ENCODE data around the gene ASXL1.
"Not testable (repeated sequence)": the region's sequence is repeated elsewhere in the genome, so short reads cannot be mapped to it uniquely, and the experiment has no call there.

The ASXL1 gene

DNA sequence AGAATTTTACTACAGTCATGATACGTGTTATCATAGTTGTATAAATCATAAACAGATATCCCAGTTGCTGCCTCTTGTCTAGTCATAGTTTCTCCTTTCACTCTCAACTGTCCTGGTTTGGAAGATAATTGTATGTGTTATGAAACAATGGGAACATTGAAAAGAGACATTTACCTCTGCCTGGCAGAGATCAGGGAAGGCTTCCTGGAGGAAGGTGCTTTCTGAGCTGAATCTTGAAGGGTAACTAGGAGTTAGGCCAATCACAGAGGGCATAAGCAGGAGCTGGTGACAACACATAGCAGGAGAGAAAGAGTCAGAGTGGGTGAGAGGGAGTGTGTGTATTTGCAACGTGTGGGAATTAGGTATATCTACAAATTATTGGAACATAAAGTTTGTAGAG lies 5.4 kb downstream of the ASXL1 start:
- no peak for DNase-seq

DNA sequence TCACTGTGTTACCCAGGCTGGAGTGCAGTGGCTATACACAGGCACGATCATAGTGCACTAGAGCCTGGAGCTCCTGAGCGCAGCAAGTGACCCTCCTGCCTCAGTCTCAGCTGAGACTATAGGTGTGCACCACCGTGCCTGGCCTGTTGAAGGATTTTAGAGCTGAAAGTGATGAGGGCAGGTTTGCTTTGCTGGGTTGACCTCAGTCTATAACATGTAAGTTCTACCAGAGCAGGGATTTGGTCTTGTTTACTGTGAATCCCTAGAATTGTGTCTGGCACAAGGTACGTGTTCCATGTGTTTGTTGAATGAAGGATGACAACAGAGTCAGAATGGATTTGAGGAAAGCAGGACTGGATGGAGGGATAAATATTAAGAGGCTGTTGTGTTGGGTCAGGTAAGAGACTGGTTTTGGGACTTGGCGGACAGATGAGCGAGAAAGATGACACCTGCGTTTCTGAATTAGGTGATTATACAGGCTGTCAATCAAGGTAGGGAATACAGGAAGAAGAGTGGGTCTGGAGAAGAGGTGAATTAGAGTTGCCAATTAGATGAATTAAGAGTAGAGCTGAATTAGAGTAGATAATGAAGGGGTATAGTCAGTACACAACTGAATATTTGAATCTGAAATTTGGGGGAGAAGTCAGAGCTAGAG lies 6.5 kb downstream of the ASXL1 start:
- no peak for DNase-seq

DNA sequence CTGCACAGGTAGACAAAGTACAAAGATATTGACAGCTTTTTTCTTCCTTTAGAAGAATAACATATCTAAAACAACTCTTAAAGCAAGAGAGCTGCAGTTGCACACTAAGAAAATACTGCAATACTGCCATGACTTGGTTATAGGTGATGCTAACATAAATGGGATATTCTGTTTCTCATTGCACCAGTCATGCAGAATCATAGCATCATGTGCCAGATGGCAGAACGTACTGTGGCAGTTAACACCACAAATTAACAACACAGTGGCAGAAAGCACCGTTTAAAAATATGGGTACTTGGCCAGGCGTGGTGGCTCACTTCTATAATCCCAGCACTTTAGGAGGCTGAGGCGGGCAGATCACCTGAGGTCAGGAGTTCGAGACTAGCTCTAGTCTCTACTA lies 7.4 kb downstream of the ASXL1 start:
- DNase-seq, result no peak

DNA sequence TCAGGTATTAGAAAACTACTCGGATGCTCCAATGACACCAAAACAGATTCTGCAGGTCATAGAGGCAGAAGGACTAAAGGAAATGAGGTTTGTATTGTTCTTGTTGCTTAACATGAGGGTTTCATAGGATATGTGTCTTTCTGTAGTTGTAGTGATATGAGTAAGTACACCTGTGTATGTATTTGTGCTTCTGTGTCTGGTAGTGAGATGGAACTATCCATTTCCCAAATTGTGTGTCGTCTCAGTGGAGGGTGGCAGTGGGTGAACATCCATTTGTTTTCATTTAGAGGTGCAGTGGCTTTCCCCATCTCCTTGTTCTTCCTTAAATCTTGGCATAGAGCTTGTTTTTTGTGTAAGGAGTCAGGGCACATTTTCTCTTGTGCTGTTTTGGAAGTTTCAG lies 8.2 kb downstream of the ASXL1 start:
- no peak for DNase-seq

DNA sequence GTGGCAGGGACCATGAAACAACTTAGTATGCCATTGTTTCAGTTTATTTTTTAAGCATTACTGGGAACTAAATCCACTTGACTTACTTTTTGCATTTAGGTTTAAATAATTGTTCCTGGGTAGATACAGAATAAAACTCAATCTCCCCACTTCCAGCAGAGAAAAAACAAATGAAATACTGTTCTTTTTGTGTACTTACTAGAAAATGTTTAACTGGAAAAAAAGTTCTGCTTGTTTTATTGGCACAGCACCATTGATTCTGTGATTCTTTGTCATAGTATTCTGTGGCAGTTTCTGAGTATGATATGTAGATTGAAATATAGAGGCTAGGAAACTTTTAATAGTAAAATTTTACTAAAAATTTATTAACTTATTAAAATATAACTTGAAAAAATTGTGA lies 10.2 kb downstream of the ASXL1 start:
- DNase-seq, result no peak

DNA sequence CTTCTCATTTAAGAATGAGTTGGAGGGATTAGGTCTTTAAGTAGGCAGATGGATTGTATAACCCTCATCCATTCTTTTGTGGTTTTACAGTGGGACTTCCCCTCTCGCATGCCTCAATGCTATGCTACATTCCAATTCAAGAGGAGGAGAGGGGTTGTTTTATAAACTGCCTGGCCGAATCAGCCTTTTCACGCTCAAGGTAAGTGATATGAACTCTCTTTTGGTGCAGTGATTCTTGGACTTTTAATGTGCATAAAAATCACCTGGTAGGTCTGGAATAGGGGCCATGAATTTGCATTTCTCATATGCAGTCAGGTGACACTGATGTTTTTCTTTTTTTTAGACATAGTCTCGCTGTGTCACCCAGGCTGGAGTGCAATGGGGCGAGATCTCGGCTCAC lies 10.8 kb downstream of the ASXL1 start:
- peak in 3 of 4 experiments; percentile 34 to 49 (median 37) for DNase-seq

DNA sequence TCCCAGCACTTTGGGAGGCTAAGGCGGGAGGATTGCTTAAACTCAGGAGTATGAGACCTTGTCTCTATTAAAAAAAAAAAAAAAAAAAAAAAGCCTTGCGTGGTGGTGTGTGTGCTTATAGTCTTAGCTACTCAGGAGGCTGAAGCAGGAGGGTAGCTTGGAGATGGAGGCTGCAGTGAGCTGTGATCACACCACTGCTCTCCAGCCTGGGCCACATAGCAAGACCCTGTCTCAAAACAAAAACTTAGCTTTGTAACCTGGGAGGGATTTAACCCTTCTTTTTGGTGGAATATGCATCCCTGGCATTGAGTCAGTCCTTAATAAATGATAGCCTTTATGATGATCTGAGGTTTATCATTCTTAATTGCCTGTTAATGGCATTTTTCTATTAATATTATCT lies 12.8 kb downstream of the ASXL1 start:
- no peak for DNase-seq

DNA sequence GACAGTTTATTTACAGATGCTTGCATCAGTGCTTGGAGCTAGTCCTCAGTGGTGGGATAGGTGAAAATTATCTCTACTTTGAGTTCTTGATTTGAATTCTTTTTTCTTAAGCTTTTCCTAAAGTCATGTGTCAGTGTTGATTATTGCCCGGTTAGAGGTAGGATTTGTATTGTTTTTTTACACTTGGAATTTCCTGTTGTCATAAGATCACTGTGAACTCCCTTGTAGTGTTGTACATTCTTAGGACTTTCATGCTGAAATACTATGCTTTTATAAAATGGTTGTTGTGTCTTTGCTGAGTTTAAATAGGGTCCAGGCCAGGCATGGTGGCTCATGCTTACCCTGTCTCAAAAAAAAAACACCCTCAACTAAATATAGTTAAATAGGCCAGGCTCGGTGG lies 20.3 kb downstream of the ASXL1 start:
- no peak for DNase-seq

DNA sequence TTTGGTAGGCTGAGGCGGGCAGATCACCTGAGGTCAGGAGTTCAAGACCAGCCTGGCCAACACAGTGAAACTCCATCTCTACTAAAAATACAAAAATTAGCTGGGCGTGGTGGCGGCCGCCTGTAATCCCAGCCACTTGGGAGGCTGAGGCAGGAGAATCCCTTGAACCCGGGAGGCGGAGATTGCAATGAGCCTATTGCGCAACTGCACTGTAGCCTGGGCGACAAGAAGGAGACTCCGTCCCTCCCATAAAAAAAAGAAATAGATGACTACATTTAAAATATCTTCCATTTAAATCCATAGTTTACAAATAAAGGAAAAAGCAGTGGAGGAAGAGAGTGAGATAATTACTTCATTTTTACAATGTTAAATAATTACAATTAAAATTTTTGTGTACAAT lies 21.9 kb downstream of the ASXL1 start:
- DNase-seq, result not testable (repeated sequence)

DNA sequence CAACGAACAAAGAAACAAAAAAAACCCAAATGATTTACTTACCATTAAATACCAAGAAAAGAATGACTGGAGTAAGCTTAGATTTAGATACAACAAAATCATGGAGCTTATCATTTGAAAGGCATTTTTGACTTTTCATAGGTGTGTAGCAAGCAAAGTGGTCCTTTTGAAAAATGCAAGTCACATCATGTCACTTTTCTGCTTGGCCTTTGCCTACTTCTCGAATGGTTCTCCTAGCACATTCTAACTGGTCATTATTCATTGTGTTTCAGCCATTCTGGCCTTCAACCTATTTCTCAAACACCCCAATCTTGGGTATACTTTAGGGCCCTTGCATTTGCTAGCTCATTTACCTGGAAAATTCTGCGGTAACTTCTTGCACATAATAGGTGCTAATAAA lies 22.6 kb downstream of the ASXL1 start:
- DNase-seq, result no peak

DNA sequence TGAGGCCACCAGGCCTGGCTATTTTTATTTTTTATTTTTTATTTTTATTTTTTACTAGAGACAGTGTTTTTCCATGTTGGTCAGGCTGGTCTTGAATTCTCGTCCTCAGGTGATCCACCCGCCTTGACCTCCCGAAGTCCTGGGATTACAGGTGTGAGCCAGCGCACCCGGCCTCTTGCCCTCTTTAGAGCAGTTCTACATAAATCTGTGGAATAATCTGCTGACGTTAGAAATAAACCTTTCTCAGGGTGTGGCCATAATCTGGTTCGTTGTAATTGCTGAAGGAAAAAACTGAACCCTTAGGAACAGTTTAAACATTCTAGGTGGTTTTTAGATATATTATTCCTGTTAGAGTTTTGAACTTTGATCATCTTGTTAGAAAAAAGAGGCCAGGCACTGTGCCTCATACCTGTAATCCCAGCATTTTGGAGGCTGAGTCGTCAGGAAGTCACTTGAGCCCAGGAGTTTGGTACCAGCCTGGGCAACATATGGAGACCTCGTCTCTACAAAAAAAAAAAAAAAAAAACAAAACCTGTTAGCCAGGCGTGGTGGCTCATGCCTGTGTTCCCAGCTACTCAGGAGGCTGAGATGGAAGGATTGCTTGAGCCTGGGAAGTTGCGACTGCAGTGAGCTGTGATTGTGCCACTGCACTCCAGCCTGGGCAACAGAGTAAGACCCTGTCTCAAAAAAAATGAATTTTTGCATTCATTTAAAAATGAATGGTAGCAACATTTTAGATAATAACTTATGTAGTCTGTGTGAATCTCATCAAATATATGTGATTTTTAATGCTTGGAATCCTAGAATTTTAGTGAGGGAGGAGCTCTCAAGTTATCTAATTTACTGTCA lies 24.2 kb downstream of the ASXL1 start:
- DNase-seq, result no peak

DNA sequence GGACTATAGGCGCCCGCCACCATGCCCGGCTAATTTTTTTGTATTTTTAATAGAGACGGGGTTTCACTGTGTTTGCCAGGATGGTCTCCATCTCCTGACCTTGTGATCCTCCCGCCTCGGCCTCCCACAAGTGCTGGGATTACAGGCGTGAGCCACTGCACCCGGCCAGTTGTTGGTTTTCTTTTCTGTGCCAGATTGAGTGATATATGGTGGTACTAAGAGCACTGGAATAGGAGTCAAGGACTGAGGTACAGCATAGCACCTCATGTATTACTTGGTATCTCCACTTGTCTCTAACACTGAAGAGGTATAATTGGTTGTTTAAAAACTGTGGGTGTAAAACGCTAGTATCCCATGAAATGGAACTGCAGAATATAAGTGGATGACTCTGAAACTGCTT lies 25.3 kb downstream of the ASXL1 start:
- not testable (repeated sequence) for DNase-seq

DNA sequence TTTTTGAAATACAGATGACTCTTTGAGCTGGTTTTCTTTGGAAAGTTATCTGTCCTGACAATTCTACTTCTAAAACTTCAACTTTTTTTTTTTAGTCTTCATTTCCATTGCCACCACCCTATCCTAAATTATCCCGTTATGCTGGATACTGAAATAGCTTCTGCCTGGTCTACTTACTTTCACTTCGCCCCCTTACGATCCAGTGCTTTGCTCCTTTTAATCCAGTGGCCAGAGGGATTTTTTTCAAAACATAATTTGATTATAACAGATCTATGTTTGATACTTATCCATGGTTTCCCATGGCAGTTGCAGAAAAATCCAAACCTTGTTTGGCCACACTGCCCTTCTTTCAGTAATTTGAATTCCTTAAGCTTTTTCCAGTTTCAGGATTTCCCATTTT lies 27.4 kb downstream of the ASXL1 start:
- no peak for DNase-seq

DNA sequence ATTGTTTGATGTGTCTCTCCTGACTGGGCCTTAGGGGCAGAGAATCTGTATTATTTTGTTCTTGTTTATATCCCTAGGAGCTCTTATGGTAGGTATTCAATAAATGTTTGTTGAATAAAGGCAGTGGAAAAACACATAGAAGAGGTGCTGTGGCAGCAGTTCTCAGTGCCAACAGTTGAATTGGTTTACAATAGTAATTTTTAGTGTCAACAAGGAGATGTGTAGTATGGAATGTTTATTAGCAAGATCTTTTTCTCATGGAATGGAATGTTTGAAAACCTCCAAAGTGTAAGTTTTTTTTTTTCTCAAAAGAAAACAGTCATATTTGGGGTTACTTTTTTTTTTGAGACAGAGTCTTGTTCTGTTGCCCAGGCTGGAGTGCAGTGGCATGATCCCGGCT lies 28.0 kb downstream of the ASXL1 start:
- no peak for DNase-seq

DNA sequence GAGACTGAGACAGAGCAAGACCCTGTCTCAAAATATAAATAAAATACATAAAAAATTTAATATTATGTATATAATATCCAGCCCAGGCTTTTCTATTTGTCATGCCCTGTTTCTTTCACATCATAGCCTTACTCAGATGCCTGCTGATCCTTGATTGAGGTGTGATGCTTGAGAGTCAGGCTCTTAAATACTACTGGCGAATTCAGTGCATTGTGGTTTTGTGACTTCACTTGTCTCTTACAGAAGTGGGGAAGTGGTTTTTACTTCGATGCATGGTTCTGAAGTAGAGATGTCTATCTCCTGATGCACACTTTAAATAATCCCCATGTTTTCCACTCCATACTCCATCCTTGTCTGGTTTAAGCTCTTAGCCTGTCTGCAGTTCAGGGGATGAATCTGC lies 29.1 kb downstream of the ASXL1 start:
- DNase-seq, result peak; percentile 5 to 37 (median 20)

DNA sequence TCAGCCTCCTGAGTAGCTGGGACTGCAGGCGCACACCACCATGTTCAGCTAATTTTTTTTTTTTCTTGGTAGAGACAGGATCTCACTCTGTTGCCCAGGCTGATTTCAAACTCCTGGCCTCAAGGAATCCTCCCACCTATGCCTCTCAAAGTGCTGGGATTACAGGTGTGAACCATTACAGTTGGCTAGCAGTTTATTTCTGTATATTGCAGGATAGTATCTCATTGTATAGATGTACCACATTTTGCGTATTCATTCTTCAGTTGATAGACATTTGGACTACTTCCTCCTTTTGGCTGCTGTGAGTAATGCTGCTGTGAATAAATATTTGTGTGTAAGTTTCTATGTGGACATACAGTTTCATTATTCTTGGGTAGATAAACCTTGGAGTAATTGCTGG lies 32.9 kb downstream of the ASXL1 start:
- DNase-seq, result peak; percentile 12 to 71 (median 44)

DNA sequence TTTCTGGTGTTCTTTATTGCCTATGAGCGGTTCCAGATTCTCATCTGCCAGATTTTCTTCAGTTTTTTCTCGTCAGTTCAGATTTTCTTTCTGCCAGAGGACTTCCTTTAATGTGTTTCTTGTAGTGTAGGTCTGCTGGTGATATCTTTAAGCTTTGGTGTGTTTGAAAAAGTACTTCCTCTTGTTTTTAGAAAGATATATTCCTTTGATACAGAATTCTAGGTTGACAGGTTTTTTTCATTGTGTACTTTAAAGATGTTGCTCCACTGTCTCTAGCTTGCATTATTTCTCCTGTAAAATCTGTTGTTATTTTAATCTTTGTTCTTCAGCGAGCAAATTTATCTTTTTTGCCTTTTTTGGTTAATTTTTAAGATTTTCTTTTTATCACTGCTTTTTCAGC lies 36.9 kb downstream of the ASXL1 start:
- no peak for DNase-seq

DNA sequence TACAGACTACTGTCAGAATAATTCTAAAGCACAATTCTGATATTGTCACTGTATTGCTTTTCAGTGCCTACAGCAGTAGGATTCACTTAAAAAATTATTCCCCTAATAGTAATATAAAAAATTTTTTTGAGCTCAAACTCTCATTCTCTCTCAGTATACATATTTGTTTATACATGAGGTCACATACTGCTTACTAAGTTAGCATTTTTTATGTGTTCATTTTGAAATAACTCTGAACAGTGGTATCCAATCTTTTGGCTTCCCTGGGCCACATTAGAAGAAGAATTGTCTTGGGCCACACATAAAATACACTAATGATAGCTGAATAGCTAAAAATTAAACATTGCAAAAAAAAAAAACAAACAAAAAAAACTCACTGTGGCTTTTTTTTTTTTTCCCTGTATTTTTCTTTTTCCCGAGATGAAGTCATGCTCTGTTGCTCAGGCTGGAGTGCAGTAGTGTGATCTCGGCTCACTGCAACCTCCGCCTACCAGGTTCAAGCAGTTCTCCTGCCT lies 38.6 kb downstream of the ASXL1 start:
- no peak for DNase-seq

DNA sequence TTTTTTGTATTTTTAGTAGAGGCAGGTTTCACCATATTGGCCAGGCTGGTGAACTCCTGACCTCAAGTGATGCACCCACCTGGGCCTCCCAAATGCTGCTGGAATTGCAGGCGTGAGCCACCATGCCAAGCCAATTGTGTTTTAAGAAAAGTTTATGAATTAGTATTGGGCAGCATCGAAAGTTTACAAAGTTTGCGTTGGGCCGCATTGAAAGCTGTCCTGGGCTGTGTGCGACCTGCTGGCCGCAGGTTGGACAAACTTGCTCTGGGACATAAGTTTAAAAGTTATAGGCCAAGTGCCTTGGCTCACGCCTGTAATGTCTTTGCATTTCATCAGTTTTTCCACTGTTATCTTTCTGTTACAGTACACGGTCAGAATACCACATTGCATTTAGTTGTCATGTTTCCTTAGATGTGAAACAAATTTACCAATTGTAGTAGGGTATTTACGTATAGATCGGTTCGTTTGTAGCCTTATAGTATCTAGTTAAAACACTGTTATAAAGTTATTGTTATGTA lies 39.5 kb downstream of the ASXL1 start:
- no peak for DNase-seq

DNA sequence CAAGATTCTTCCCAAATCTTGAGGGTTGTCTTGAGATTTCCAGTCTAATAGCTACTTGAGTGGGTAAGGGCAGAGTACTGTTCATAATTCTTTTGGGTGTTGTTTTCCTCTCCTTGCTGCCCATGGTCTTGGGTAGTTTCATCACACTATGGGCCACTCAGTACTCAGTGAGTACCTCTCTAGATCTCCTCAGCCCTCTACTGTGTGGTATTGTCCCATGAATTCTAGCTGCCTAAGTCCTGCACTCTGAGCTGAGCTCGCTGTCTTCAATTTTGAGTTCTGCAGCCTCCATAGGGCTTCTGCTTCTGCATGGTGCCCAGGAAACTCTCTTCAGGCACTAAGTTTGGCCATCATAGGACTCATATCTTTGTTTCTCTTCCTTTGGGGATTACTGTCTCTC lies 42.3 kb downstream of the ASXL1 start:
- no peak for DNase-seq

DNA sequence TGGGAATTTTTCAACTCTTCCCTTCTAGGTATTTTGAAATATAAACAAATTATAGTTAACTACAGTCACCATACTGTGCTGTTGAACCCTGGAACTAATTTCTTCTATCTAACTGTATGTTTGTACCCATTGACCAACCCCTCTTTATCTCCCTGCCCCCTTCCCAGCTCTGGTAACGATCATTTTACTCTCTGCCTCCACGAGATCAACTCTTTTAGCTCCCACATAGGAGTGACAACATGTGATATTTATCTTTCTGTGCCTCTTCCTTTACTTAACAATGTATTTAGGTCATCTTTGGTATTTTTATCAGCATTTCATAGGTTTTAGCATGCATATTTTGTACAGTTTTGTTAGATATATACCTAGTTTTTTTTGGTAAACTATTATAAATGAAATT lies 45.9 kb downstream of the ASXL1 start:
- no peak for DNase-seq

DNA sequence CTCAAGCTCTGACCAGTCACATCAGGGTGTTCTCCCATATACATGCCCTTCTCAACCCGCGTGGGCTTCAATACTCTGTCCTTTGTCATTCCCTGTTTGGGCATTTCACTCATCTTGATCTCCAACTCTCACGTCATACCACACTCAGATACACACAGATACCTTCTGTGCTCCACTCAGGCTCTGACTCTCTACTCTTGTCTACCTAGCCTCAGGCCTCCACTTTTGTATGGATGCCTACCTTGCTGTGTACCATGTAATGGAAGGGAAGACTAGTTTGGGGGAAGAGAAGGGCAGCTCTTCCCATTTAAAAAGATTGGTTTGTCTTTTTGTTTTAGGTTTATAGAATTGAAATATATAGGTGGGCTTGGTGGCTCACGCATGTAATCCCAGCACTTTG lies 48.6 kb downstream of the ASXL1 start:
- DNase-seq, result no peak

DNA sequence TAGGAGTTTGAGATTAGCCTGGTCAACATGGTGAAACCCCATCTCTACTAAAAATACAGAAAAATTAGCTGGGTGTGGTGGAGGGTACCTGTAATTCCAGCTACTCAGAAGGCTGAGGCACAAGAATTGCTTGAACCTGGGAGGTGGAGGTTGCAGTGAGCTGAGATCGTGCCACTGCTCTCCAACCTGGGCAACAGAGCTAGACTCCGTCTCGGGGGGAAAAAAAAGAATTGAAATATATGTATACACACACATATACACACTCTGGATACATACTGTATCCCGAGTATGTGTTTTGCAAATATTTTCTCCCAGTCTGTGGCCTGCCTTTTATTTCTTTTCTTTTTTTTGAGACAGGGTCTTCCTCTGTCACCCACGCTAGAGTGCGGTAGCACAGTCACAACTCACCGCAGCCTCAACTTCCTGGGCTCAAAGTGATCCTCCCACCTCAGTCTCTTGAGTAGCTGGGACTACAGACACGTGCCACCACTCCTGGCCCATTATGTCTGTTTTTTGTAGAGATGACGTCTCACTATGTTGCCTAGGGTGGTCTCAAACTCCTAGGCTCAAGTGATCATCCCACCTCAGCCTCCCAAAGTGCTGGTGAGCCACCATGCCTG lies 49.1 kb downstream of the ASXL1 start:
- not testable (repeated sequence) for DNase-seq
